ENCODE results near the gene CEP70. TPM values are rescaled to one million over a fixed set of nuclear protein-coding genes. Genes with fewer than 3 reads are reported as not detected.

The CEP70 gene
- polyA plus RNA-seq, 3 donors, result 0.11 TPM; not detected in 2

GRCh38 chr3:138473391-138473790 lies 120.7 kb downstream of the CEP70 start:
- DNase-seq, result no peak
- H3K4me3 ChIP-seq (replicated peaks in 1 of 3; ENCODE audit: low read depth in 2 of 3, low read length in 3 of 3), result no peak overlapping the region
- H3K9me3 Mint-ChIP-seq, result peaks cover 0 to 2% (median 0%) of the 10 kb centered on the region in 7 donors
- H3K9ac ChIP-seq (ENCODE audit: insufficient read depth, low read length, poor library complexity, severe bottlenecking), result no peak overlapping the region
- H3K36me3 Mint-ChIP-seq, result no peaks in the 10 kb centered on the region
- 98% methylated on average over 8 of the region's 8 CpGs for WGBS (ENCODE audit: insufficient coverage)
- TF ChIP-seq, protein P1, sequence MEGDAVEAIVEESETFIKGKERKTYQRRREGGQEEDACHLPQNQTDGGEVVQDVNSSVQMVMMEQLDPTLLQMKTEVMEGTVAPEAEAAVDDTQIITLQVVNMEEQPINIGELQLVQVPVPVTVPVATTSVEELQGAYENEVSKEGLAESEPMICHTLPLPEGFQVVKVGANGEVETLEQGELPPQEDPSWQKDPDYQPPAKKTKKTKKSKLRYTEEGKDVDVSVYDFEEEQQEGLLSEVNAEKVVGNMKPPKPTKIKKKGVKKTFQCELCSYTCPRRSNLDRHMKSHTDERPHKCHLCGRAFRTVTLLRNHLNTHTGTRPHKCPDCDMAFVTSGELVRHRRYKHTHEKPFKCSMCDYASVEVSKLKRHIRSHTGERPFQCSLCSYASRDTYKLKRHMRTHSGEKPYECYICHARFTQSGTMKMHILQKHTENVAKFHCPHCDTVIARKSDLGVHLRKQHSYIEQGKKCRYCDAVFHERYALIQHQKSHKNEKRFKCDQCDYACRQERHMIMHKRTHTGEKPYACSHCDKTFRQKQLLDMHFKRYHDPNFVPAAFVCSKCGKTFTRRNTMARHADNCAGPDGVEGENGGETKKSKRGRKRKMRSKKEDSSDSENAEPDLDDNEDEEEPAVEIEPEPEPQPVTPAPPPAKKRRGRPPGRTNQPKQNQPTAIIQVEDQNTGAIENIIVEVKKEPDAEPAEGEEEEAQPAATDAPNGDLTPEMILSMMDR (IDR thresholded peaks at IDR 0.05), result no peak
- H3K27me3 Mint-ChIP-seq (ENCODE audit: low read depth in 3 of 3), result peaks cover 2 to 8% (median 3%) of the 10 kb centered on the region in 3 donors
- no peaks in the 10 kb centered on the region for H4K20me1 ChIP-seq (ENCODE audit: insufficient read depth, low read length)
- H3K36me3 ChIP-seq (replicated peaks in 1 of 2; ENCODE audit: control insufficient read depth in 1 of 2, insufficient read depth in 2 of 2, low read length in 2 of 2), result no peaks in the 10 kb centered on the region
- H3K27me3 ChIP-seq (ENCODE audit: control insufficient read depth in 2 of 2, insufficient read depth in 2 of 2, low read length in 2 of 2), result no peaks in the 10 kb centered on the region
- H3K27ac Mint-ChIP-seq, result no peak overlapping the region
- no peak overlapping the region for H3K4me3 Mint-ChIP-seq
- no peaks in the 10 kb centered on the region for H3K4me1 ChIP-seq (ENCODE audit: control insufficient read depth in 1 of 2, insufficient read depth in 2 of 2, low read length in 2 of 2)
- intact Hi-C loops (cut with micrococcal nuclease), result loop anchor here in 1 of 2 donors (10.0 kb wide), 1 partner anchor 451 kb away; no protein-coding TSS in a partner anchor
- H2AFZ ChIP-seq (ENCODE audit: insufficient read depth, low read depth, low read length, poor library complexity, severe bottlenecking), result no peak overlapping the region
- H3K4me2 ChIP-seq (replicated peaks; ENCODE audit: extremely low read depth, low read length, poor library complexity, severe bottlenecking), result no peak overlapping the region
- no peaks in the 10 kb centered on the region for H3K9me3 ChIP-seq (replicated peaks in 1 of 2; ENCODE audit: control insufficient read depth in 1 of 2, insufficient read depth in 1 of 2, low read length in 2 of 2)
- no peaks in the 10 kb centered on the region for H3K79me2 ChIP-seq (ENCODE audit: insufficient read depth, low read length)
- peaks cover 3% of the 10 kb centered on the region for H3K4me1 Mint-ChIP-seq
- no peak overlapping the region for H3K27ac ChIP-seq (ENCODE audit: low read depth in 1 of 2, low read length in 2 of 2)

DNA sequence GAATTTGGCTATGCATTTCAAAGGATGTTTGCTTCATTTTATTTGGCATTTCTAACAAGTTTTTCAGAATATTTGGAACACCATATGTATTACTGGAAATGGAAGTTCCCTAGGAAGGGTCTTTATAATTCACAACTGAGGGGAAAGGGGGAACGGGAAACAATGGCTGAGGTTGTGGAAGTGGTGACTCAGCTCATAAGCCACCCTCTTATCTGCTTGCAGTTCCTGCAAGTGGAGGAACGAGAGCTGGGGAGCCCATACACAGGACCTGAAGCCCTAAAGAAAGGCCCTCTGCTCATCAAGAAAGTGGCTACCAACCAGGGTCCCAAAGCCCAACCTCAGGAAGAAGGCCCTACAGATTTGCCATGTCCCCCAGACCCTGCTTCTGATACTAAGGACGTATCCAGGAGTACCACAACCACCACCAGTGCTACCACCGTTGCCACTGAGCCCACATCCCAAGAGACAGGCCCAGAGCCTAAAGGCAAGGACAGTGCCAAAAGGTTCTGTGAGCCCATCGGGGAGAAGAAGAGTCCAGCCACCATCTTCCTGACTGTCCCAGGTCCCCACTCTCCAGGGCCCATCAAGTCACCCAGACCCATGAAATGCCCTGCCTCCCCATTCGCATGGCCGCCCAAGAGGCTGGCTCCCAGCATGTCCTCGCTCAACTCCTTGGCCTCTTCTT lies 121.8 kb downstream of the CEP70 start:
- Histone ChIP-seq H3K79me2 (ENCODE audit: insufficient read depth, low read length) (no peaks in the 10 kb centered on the region), H3K36me3 (replicated peaks in 1 of 2; ENCODE audit: control insufficient read depth in 1 of 2, insufficient read depth in 2 of 2, low read length in 2 of 2) (no peaks in the 10 kb centered on the region), H3K4me3 (replicated peaks in 1 of 3; ENCODE audit: low read depth in 2 of 3, low read length in 3 of 3) (no peak overlapping the region), H3K27me3 (ENCODE audit: control insufficient read depth in 2 of 2, insufficient read depth in 2 of 2, low read length in 2 of 2) (no peaks in the 10 kb centered on the region), H3K4me1 (ENCODE audit: control insufficient read depth in 1 of 2, insufficient read depth in 2 of 2, low read length in 2 of 2) (no peaks in the 10 kb centered on the region), H3K4me2 (replicated peaks; ENCODE audit: extremely low read depth, low read length, poor library complexity, severe bottlenecking) (no peak overlapping the region), H2AFZ (ENCODE audit: insufficient read depth, low read depth, low read length, poor library complexity, severe bottlenecking) (no peak overlapping the region), H4K20me1 (ENCODE audit: insufficient read depth, low read length) (no peaks in the 10 kb centered on the region), H3K27ac (ENCODE audit: low read depth in 1 of 2, low read length in 2 of 2) (no peak overlapping the region), H3K9ac (ENCODE audit: insufficient read depth, low read length, poor library complexity, severe bottlenecking) (no peak overlapping the region), H3K9me3 (replicated peaks in 1 of 2; ENCODE audit: control insufficient read depth in 1 of 2, insufficient read depth in 1 of 2, low read length in 2 of 2) (no peaks in the 10 kb centered on the region)
- no peak for DNase-seq
- H3K9me3 Mint-ChIP-seq, result peaks cover 0 to 2% (median 0%) of the 10 kb centered on the region in 7 donors
- intact Hi-C loops (cut with micrococcal nuclease), result loop anchor here in 1 of 2 donors (10.0 kb wide), 1 partner anchor 453 kb away; no protein-coding TSS in a partner anchor
- TF ChIP-seq, protein P1 (IDR thresholded peaks at IDR 0.05), result no peak
- H3K4me1 Mint-ChIP-seq, result peaks cover 3% of the 10 kb centered on the region
- no peak overlapping the region for H3K4me3 Mint-ChIP-seq
- H3K27me3 Mint-ChIP-seq (ENCODE audit: low read depth in 3 of 3), result peaks cover 2 to 8% (median 3%) of the 10 kb centered on the region in 3 donors
- whole genome bisulfite sequencing (ENCODE audit: insufficient coverage), result 88% methylated on average over 7 of the region's 8 CpGs
- H3K36me3 Mint-ChIP-seq, result no peaks in the 10 kb centered on the region
- no peak overlapping the region for H3K27ac Mint-ChIP-seq
